Thoracic aorta (tissue), 2 donors: Measurements from ENCODE around the gene SPATA31D3. TPM values are rescaled to one million over a fixed set of nuclear protein-coding genes. Genes with fewer than 3 reads are reported as not detected.
"Not testable (repeated sequence)": the region's sequence is repeated elsewhere in the genome, so short reads cannot be mapped to it uniquely, and the experiment has no call there.

Experiments used
- ATAC-seq: fragments of 150-250 bp; one replicate; pipeline ENCODE4 v1.8.0; 2017; ENCODE audit warnings: low read depth; ENCODE audit not compliant: insufficient number of reproducible peaks, low FRiP score
- DNase-seq: peaks from one replicate; pipeline ENCODE4 v3.0.0-alpha.2; 2020; ENCODE audit warnings: low spot score
- H3K27ac ChIP-seq, 2 donors: fragments of 200-600 bp; sonication (generic); 1 replicate in 1 of 2; 2 replicates in 1 of 2; pipeline ENCODE4 v1.5.1; 2016; ENCODE audit warnings: mild to moderate bottlenecking in 2 of 2, moderate library complexity in 2 of 2
- H3K27me3 ChIP-seq: fragments of 200-600 bp; sonication (generic); replicated peaks from 2 replicates; pipeline ENCODE4 v1.6.0; 2016; ENCODE audit warnings: mild to moderate bottlenecking; ENCODE audit not compliant: insufficient read depth
- H3K36me3 ChIP-seq: fragments of 200-600 bp; sonication (generic); one replicate; pipeline ENCODE4 v1.5.1; 2016
- H3K4me1 ChIP-seq, 2 donors: fragments of 200-600 bp; sonication (generic); 1 replicate in 1 of 2; 2 replicates in 1 of 2; pipeline versions ENCODE4 v1.5.1 to v1.6.0; 2016; ENCODE audit warnings: low read depth in 2 of 2, mild to moderate bottlenecking in 1 of 2; ENCODE audit not compliant: control insufficient read depth in 1 of 2
- H3K4me3 ChIP-seq: fragments of 200-600 bp; sonication (generic); 2 replicates; pipeline ENCODE4 v1.5.1; 2016; ENCODE audit warnings: mild to moderate bottlenecking
- H3K9me3 ChIP-seq: fragments of 200-600 bp; sonication (generic); 2 replicates; pipeline ENCODE4 v1.5.1; 2016
- total RNA-seq, 2 donors: library from RNA; depleted of rRNA; stranded (reverse); fragments of >200 nt; gene quantifications; one replicate each; pipeline versions ENCODE4 v1.1.0 to v1.2.3, GENCODE V29; 2016
- TF ChIP-seq, protein P1 (sequence below): fragments of 200-600 bp; sonication (generic); IDR thresholded peaks from one replicate; pipeline ENCODE4 v1.5.1; 2019; ENCODE audit warnings: antibody characterized with exemption

SPATA31D3 gene
- total RNA-seq, 2 donors from 2014 or later: not detected

DNA sequence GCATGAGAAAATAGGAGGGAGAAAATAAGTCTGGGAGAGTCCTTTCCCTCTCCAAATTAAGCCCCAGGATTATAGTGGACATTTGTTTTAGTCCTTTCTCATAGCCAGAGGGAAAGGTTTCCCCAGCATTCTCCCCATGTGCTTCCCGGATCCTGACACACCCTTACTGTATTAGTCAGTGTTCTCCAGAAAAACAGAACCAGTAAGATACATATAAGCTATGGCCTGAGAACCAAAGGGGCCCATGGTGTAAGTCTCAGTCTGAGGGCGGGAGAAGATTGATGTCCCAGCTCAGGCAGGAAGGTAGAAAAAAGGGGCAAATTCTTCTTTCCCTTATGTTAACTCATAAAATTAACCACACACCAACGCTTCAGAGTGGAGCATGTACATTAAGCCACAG lies 40.7 kb upstream of the SPATA31D3 start:
- TF ChIP-seq, protein P1, sequence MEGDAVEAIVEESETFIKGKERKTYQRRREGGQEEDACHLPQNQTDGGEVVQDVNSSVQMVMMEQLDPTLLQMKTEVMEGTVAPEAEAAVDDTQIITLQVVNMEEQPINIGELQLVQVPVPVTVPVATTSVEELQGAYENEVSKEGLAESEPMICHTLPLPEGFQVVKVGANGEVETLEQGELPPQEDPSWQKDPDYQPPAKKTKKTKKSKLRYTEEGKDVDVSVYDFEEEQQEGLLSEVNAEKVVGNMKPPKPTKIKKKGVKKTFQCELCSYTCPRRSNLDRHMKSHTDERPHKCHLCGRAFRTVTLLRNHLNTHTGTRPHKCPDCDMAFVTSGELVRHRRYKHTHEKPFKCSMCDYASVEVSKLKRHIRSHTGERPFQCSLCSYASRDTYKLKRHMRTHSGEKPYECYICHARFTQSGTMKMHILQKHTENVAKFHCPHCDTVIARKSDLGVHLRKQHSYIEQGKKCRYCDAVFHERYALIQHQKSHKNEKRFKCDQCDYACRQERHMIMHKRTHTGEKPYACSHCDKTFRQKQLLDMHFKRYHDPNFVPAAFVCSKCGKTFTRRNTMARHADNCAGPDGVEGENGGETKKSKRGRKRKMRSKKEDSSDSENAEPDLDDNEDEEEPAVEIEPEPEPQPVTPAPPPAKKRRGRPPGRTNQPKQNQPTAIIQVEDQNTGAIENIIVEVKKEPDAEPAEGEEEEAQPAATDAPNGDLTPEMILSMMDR: no peak
- H3K4me3 ChIP-seq: no peak overlapping the region
- no peaks in the 10 kb centered on the region for H3K9me3 ChIP-seq
- ATAC-seq (no peak), DNase-seq (no peak)
- no peaks in the 10 kb centered on the region for H3K27me3 ChIP-seq
- H3K36me3 ChIP-seq: no peaks in the 10 kb centered on the region
- H3K27ac ChIP-seq: peak overlapping the region; percentile 38 to 42
- H3K4me1 ChIP-seq: peaks cover 13 to 17% of the 10 kb centered on the region in 2 donors

DNA sequence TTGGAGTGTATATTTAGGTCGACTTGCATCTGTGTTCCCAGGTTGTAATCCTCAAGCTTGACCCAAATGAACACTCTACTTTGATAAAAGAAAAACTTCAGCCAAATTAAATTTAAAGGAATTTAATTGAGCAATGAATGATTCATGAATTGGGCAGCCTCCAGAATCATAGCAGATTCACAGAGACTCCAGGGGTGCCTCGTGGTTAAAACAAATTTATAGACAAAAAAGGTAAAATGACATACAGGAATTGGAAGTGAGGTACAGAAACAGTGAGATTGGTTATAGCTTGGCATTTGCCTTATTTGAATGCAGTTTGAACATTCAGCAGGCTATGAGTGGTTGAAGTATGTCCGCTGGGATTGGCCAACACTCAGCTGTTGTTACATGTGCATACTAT lies 36.6 kb upstream of the SPATA31D3 start:
- H3K9me3 ChIP-seq: no peaks in the 10 kb centered on the region
- H3K4me1 ChIP-seq: peaks cover 2 to 3% of the 10 kb centered on the region in 2 donors
- DNase-seq (no peak), ATAC-seq (no peak)
- no peak overlapping the region for H3K27ac ChIP-seq
- H3K27me3 ChIP-seq: no peaks in the 10 kb centered on the region
- H3K36me3 ChIP-seq: no peaks in the 10 kb centered on the region
- TF ChIP-seq, protein P1: no peak
- no peak overlapping the region for H3K4me3 ChIP-seq

DNA sequence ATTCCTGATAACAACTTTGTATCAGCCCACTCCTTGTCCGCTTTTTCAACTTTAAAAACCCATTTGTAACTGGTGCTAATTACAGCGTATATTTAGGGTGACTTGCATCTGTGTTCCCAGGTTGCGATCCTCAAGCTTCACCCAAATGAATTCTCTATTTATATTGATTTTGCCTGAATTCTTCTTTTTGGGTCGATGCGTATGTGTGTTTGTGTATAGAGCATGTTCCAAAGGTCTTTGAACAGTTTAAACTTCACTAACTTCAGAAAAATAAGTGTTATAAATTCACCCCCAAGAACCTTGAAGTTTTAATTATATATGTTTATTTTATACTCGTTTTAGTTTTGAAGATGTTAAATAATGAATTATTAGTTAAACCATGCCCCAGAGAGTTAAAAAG lies 31.2 kb upstream of the SPATA31D3 start:
- TF ChIP-seq, protein P1: no peak
- no peak for ATAC-seq

DNA sequence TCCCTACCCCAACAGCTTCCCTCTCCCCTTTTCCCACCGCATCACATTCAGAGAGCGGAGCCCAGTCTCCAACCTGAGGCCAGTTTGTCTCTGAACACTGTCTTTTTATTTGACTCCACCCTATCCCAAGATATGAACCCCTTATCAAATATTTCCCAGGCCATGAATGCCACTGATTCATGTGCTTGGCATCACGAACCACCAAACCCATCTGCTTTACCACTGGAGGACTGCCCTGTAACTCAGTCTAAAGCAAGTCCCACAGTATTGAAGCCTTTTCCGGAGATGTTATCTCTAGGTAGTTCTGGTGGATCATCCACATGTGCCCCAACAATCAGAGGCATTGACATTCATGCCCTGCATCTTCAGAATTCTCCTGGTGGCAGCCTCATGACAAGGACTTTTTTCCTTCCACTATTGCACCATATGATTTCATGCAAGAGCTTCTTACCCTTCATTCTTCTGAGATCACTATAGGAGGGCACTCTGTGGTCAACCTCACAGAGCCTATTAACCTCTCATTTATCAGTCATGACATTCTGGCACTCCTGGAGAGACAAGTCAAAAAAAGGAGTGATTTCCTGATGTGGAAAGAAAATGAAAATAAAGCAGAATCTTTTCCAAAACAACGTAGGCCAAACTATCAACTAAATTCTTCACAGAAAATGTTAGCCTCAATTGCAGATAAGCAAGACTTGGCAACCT lies 27.3 kb upstream of the SPATA31D3 start:
- H3K27me3 ChIP-seq: no peaks in the 10 kb centered on the region
- H3K36me3 ChIP-seq: no peaks in the 10 kb centered on the region
- ATAC-seq: no peak
- DNase-seq: no peak
- no peak overlapping the region for H3K4me3 ChIP-seq
- TF ChIP-seq, protein P1: no peak
- no peaks in the 10 kb centered on the region for H3K9me3 ChIP-seq
- no peak overlapping the region for H3K27ac ChIP-seq
- no peaks in the 10 kb centered on the region for H3K4me1 ChIP-seq

More for the DNA sequence above, 31.2 kb upstream of the SPATA31D3 start:
- H3K27ac ChIP-seq: no peak overlapping the region
- no peaks in the 10 kb centered on the region for H3K9me3 ChIP-seq
- no peak overlapping the region for H3K4me3 ChIP-seq
- H3K27me3 ChIP-seq: no peaks in the 10 kb centered on the region
- no peak for DNase-seq
- no peaks in the 10 kb centered on the region for H3K4me1 ChIP-seq
- H3K36me3 ChIP-seq: no peaks in the 10 kb centered on the region

DNA sequence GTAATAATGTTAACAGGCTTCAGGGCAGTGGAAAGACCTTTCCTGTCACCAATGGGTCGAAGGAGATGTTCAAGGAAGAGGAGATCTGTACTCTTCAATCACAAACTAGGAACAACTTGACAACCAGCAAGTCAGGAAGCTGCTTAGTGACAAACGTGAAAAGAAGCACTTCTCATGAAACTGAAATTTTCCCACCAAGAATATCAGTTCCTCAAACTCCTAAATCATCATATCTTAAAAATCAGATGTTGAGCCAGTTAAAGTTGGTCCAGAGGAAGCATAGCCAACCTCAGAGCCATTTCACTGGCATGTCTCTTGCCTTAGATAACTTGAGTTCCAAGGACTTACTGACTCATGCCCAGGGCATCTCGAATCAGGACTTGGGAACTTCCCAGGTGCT lies 24.8 kb upstream of the SPATA31D3 start:
- not testable (repeated sequence) for H3K9me3 ChIP-seq, H3K4me3 ChIP-seq, H3K27me3 ChIP-seq, H3K27ac ChIP-seq, H3K36me3 ChIP-seq, ATAC-seq, DNase-seq, H3K4me1 ChIP-seq

DNA sequence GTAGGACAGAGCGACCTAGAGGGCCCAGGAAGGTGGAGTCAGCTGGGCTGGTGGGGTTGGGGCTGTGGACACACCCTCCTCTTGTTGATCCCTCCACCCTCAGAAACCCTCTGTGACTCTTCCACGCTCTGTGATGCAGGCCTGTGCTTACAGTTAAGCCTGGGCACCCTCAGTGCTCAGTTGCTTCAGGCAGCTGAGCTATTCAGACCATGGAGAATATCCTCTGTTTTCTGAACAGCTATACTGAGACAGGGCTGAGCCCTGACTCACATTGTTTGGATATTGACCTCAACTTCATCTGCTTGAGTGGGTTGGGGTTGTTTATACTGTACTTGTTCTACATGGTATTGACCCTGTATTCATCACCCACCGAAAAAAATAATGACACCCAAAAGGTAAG lies 15.0 kb upstream of the SPATA31D3 start, which contains the start of gene SPATA31D4:
TSS of gene SPATA31D4 (plus strand) at position 124 of the 400 bp plus-strand sequence. CDS start at position 210, 86 bp downstream.
- not testable (repeated sequence) for H3K9me3 ChIP-seq, H3K27me3 ChIP-seq, H3K4me1 ChIP-seq, ATAC-seq, H3K4me3 ChIP-seq, DNase-seq, H3K27ac ChIP-seq, H3K36me3 ChIP-seq

DNA sequence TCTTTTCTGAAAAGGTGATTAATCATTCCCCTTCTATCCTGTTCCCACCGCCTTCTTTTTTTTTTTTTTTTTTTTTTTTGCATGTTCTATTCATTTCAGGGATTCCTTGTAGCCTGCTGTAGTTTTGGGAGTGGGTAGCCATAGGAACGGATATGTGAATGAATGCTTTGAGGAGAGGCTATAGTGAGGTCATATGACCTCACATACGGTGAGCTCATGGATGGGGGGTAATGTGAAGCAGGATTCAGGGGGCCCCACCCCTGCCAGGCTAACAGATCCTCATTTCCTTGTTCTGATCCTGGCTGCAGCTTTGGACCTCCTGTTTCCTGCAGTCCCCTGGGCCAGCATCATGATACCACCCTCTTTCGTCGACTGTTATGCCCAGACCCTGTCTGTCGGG lies 13.2 kb upstream of the SPATA31D3 start:
- not testable (repeated sequence) for H3K36me3 ChIP-seq, H3K9me3 ChIP-seq, H3K27ac ChIP-seq, H3K4me3 ChIP-seq, H3K27me3 ChIP-seq, DNase-seq, ATAC-seq, H3K4me1 ChIP-seq

DNA sequence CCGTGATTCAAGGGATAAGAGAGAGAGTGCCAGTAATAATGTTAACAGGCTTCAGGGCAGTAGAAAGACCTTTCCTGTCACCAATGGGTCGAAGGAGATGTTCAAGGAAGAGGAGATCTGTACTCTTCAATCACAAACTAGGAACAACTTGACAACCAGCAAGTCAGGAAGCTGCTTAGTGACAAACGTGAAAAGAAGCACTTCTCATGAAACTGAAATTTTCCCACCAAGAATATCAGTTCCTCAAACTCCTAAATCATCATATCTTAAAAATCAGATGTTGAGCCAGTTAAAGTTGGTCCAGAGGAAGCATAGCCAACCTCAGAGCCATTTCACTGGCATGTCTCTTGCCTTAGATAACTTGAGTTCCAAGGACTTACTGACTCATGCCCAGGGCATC lies 9.8 kb upstream of the SPATA31D3 start:
- H3K27ac ChIP-seq, H3K36me3 ChIP-seq, DNase-seq, ATAC-seq, H3K27me3 ChIP-seq, H3K4me1 ChIP-seq, H3K9me3 ChIP-seq, H3K4me3 ChIP-seq: not testable (repeated sequence)

DNA sequence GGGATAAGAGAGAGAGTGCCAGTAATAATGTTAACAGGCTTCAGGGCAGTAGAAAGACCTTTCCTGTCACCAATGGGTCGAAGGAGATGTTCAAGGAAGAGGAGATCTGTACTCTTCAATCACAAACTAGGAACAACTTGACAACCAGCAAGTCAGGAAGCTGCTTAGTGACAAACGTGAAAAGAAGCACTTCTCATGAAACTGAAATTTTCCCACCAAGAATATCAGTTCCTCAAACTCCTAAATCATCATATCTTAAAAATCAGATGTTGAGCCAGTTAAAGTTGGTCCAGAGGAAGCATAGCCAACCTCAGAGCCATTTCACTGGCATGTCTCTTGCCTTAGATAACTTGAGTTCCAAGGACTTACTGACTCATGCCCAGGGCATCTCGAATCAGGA lies 5.3 kb downstream of the SPATA31D3 start:
- not testable (repeated sequence) for H3K9me3 ChIP-seq, DNase-seq, H3K36me3 ChIP-seq, H3K27me3 ChIP-seq, H3K27ac ChIP-seq, H3K4me1 ChIP-seq, ATAC-seq, H3K4me3 ChIP-seq
